Choroid plexus epithelial cell (primary cell): ENCODE measurements around the gene ARRB2.

Experiments used
- DNase-seq: peaks from one replicate; pipeline ENCODE4 v3.0.0-alpha.2; 2010; ENCODE audit warnings: low read depth
- H3K4me3 ChIP-seq: 2 replicates; pipeline ENCODE4 v1.5.1; 2011; ENCODE audit warnings: low read depth, mild to moderate bottlenecking, control low read depth, low read length, moderate library complexity
- CTCF ChIP-seq: conservative IDR thresholded peaks from 2 replicates; pipeline ENCODE4 v1.5.1; 2011; ENCODE audit warnings: low read depth, mild to moderate bottlenecking, control low read depth, inconsistent platforms, low read length, moderate library complexity

ARRB2 gene

GRCh38 chr17:4719146-4719545, 8.7 kb downstream of the ARRB2 start:
- no peak overlapping the region for H3K4me3 ChIP-seq
- DNase-seq, result no peak
- TF ChIP-seq CTCF, result no peak

GRCh38 chr17:4719684-4720221, 9.3 kb downstream of the ARRB2 start:
- TF ChIP-seq CTCF, result no peak
- peak; percentile 56 for DNase-seq
- H3K4me3 ChIP-seq, result no peak overlapping the region

- no peak for TF ChIP-seq CTCF
- DNase-seq, result no peak
- no peak overlapping the region for H3K4me3 ChIP-seq
Measured at GRCh38 chr17:4720787-4721186, 10.4 kb downstream of the ARRB2 start.

- peak; percentile 28 for DNase-seq
- H3K4me3 ChIP-seq, result no peak overlapping the region
- TF ChIP-seq CTCF, result no peak
Measured at GRCh38 chr17:4721203-4722135, 11.0 kb downstream of the ARRB2 start.

- no peak for TF ChIP-seq CTCF
- no peak for DNase-seq
- no peak overlapping the region for H3K4me3 ChIP-seq
Measured at GRCh38 chr17:4722678-4723240, 12.3 kb downstream of the ARRB2 start.

GRCh38 chr17:4724650-4725049, 14.2 kb downstream of the ARRB2 start:
- DNase-seq, result no peak
- no peak overlapping the region for H3K4me3 ChIP-seq
- TF ChIP-seq CTCF, result no peak
